Stimulated activated CD8-positive, alpha-beta memory T cell treated with anti-CD3 and anti-CD28 coated beads, Interleukin-7, amount 100 ng/mL, for 24 hours (primary cell): ENCODE measurements around the gene SMIM14.
"Not testable (repeated sequence)": the region's sequence is repeated elsewhere in the genome, so short reads cannot be mapped to it uniquely, and the experiment has no call there.

Experiments used
- DNase-seq: peaks from one replicate; pipeline ENCODE4 v3.0.0-alpha.2; 2020; ENCODE audit warnings: low read depth

SMIM14 gene

DNA sequence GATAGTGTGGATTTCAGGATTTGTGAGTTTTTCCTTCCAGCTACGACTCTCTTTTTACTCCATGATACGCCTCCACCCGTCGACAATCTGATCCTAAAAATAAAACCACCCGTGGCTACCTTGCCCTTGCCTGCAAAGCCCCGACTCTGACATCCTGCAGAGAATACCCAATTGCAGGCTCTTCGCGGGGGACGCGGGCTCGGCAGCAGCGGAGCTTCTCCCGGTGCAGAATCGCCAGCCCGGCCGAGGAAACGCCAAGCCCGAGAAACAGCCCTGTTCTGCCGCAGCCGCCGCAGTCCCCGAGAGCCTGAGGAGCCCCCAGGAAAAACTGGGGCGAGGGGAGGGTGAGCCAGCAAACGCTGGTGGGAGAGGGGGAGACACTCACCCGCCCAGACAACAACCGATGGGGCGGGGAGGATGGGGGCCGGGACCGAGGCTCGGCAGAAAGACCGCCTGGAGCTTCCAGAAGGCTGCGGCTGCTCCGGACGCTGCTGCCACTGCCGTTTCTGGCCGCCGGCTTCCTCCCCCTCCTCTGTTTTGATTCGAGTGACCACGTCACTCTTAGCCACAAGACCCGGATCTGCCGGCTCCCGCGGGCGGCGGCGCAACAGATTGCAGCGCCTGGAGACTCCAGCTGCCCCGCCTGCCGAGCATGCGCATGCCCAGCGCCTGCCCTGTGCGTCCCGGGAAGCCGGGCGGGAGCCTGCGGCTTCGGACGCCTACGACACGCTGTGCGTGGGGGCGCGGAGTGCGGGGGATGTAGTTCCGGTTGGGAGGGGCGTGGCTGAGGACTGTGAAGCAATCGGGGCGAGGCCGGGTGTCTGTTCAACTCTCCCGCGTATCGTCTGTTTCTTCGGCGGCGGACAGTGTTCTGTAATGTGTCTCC, at the start of gene SMIM14:
Gene SMIM14, minus strand, starts transcription at position 512 of the 886 bp plus-strand sequence. CDS start 33,720 bp downstream, outside the sequence.
- DNase-seq = peak; percentile 82

DNA sequence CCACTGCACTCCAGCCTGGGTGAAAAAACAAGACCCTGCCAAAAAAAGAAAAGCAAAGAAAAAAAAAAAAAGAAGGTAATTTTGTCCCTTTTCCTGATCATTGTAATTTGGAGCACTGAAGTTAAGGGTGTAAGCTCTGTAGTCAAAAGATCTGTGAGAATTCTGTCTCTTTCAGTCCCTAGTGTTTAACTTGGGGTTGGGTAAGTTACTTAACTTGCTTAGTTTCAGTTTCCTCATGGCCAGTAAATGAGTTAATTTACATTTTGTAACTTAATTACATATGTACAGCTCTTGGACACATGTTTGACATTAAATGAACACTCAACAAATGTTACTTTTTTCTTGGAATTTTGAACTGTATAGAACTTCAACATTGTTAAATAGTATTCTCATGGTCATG, 48.3 kb upstream of the SMIM14 start:
- no peak for DNase-seq

DNA sequence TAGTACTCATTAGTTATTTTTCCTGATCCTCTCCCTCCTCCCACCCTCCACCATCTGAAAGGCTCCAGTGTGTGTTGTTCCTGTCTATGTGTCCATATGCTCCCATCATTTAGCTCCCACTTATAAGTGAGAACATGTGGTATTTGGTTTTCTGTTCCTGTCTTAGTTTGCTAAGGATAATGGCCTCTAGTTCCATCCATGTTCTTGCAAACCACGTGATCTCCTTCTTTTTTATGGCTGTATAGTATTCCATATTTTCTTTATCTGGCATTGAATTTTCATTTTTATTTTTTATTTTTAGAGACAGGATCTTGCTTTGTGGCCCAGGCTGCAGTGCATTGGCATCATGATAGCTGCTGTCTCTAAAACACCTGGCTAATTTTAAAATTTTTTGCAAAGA, 47.3 kb upstream of the SMIM14 start:
- no peak for DNase-seq

DNA sequence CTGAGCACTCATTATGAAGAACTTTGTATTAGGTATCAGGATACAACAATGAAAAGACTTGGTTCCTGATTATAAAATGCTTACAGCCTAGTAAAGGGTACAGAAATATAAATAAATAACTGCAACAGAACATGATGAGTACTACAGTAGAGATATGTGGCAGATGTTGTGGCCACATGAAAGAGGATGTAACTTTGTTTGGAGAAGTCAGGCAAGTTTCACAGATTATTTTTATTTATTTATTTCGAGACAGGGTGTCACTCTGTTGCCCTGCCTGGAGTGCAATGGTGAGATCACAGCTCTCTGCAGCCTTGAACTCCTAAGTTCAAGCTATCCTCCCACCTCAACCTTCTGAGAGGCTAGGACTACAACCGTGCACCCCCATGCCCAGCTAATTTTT, 43.5 kb upstream of the SMIM14 start:
- DNase-seq = no peak

DNA sequence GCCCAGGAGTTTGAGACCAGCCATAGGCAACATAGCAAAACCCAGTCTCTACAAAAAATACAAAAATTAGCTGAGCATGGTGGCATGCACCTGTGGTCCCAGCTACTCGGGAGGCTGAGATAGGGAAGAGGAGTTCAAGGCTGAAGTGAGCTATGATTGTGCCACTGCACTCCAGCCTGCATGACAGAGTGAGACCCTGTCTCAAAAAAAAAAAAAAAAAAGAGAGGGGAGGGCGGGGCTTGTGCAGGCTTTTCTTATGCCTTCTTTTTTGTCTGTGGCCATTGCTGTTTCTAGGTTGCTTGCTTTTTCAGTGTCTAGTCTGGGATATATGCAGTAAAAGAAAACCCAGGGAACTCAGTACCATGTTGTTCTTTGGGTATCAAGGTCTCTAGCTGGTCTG, 42.3 kb upstream of the SMIM14 start:
- not testable (repeated sequence) for DNase-seq

DNA sequence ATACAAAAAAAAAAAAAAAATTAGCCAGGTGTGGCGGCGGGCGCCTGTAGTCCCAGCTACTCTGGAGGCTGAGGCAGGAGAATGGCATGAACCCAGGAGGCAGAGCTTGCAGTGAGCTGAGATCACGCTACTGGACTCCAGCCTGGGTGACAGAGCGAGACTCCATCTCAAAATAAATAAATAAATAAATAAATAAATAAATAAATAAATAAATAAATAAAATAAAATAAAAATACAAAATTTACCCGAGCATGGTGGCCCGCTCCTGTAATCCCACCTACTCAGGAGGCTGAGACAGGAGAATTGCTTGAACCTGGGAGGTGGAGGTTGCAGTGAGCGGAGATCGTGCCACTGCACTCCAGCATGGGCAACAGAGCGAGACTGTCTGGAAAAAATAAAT, 37.0 kb upstream of the SMIM14 start:
- not testable (repeated sequence) for DNase-seq

DNA sequence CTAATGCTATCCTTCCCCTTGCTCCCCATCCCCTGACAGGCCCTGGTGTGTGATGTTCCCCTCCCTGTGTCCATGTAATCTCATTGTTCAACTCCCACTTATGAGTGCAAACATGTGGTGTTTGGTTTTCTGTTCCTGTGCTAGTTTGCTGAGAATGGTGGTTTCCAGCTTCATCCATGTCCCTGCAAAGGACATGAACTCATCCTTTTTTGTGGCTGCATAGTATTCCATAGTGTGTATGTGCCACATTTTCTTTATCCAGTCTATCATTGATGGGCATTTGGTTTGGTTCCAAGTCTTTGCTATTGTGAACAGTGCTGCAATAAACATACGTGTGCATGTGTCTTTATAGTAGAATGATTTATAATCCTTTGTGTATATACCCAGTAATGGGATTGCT, 31.6 kb upstream of the SMIM14 start:
- not testable (repeated sequence) for DNase-seq

DNA sequence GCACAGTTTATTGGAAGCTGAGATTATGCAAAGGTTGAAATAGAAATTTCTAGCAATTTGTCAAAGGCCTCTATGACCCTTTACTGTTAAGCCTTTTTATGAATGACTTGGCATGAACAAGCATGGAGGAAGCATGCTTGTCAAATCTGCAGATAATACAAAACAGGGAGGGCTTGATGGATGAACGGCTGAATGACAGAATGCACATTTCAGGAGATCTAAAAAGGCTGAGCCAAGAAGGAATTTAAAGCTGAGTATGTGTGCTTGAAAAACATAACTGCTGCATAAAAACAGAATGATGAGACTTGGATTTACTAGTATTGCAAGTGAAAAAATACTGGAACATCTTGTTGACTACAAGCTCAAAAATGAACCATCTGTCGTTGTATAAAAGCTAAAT, 30.2 kb upstream of the SMIM14 start:
- DNase-seq = no peak

DNA sequence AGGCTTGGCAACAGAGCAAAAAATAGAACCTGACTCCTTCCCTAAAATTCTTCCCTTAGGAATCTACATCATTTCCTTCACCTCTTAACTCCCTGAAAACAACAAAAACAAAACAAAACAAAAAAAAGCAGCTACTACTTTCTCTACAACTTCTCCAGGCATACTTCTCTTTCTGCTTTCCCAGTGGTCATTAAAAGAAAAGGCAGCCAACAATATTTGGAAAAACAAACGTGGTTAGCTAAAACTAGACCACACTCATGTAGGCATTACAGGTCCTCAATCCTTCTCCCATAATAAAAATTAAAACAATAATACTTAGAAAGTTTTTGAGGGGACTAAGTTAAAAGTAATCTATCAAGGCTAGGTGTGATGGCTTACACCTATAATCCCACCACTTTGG, 29.0 kb upstream of the SMIM14 start:
- DNase-seq = no peak

DNA sequence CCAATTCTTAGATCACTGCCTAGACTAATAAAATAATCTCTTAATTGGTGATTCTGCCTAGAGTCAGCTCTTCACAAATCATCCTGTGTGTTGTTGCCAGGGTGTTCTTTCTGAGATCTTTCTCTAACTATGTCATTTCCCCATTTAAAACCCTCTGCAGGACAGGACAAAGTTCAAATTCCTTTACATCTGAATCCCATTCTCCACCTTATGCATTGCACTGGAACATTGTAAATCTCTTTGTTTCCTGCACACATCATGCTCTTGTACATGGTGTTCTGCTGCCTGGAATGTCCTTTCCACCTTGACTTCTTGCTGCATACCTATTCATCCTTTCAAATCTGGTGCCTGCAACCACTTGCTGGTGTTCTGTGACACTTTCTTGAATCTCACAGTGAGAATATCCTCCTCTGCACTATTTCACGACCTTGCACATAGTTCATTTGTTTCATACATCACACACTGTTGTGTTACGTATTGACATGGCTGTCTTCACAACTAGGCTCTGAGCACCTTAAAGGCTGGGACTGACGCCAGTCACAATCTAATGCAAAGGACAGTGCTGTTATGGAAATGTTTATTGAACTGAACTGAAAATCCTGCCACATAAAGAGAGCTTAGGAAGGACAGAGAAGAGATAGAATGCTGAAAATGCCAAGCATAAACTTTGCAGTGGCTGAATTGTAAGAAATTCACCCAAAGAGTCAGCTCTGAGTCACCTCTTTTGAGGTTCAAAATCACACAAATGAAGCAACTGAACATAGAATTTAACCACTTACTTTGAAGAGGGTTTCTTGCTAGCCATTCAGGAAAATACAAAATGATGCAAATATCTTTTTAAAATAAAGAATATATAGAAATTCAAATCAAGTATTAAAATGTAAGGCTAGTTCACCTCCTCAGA, 26.4 kb upstream of the SMIM14 start:
- DNase-seq = no peak

DNA sequence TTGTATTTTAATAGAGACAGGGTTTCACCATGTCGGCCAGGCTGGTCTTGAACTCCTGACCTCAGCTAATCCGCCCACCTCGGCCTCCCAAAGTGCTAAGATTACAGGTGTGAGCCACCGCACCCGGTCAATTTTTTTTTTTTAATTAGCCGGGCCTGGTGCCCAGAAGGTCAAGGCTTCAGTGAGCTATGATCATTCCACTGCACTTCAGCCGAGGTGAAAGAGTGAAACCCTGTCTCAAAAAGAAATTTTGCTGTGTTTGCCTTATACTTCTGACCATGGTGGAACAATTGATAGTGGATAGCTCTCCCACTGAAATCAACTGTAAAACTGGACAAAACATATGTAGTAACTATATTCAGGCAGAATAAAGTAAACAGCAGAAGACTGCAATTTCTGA, 24.0 kb upstream of the SMIM14 start:
- DNase-seq = no peak

DNA sequence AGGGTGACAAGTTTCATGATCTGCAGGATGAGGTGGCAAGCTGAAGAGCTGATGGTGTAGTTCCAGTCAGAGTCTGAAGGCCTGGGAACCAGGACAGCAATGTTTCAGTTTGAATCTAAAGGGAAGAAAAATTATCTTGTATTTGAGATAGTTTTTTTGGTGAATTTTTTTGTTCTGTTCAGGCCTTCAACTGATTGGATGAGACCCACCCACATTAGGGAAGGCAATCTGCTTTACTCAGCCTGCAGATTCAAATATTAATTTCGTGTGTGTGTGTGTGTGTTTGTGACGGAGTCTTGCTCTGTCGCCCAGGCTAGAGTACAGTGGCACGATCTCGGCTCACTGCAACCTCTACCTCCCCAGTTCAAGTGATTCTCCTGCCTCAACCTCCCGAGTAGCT, 22.1 kb upstream of the SMIM14 start:
- DNase-seq = no peak

DNA sequence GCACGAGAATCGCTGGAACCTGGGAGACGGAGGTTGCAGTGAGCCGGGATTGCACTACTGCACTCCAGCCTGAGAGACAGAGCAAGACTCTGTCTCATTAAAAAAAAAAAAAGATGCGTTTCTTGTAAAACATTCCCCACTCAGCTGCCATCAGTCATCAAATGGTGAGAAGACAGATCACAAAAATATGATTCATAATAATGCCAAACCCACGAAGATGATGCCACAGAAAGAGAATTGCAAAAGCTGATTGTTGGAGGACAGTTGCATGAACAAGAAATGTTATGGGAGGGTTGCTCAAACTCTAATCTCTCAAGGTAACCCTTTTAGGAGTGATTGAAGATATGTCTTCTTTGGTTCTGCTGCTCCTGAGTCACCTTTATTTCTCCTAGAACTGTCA, 21.4 kb upstream of the SMIM14 start:
- no peak for DNase-seq

DNA sequence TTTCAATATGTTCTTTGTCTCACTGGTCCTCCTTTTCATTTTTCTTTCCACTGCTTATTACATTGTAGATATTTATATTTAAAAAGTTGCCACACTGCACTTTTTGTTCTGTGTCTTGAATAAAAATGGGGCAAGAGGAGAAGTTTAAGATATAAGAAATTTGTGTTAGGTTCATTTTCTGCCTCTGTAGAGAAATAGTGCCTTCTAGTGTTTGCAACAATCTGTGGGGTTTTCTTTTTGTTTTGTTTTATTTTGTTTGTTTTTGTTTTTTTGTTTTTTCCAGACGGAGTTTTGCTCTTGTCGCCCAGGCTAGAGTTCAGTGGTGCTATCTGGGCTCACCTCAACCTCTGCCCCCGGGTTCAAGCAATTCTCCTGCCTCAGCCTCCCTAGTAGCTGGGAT, 20.1 kb upstream of the SMIM14 start:
- no peak for DNase-seq

DNA sequence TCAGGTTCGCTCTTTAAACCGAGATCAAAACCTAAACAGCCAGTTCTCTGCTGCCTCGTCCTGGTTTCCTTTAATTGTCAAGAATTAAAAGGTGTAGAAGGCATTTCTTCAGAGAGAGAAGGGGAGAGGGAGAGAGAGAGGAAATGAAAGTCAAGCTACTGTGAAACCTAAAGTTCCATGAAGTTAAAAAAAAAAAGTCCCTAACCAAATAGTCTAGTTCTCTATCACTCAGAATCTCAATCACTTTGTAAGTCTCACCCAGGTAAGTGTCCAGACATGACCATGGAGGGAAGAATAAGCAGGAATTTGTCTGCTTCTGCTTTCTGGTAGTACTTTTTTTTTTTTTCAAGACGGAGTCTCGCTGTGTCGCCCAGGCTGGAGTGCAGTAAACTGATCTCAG, 18.8 kb upstream of the SMIM14 start:
- DNase-seq = no peak

DNA sequence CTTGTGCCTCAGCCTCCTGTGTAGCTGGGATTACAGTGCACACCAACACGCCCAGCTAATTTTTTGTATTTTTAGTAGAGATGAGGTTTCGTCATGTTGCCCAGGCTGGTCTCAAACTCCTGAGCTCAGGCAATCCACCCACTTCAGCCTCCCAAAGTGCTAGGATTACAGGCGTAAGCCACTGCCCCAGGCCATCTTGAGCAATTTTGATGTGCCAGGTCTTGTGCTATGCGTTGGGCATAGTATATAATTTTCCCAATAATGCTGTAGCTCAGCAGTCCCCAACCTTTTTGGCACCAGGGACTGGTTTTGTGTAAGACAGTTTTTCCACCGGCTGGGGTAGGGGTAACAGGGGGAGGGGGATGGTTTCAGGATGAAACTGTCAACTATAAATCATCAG, 18.0 kb upstream of the SMIM14 start:
- not testable (repeated sequence) for DNase-seq

DNA sequence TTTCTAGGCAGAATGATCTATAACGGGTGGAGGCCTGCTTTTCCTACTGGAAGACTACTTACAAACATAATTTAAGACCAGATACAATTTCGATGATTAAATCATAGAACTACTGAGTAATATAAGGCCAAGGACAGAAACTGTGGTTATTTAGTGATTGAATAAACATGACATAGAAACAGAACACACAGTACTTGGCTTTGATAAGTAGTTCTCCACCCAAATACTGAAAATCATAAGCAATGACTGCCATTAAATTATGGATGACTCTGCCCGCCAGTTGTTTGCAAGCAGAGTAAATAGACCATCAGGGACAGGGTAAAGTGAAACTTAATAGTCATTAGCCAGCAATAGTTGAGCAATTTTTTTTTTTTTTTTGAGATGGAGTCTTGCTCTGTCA, 17.2 kb upstream of the SMIM14 start:
- DNase-seq = no peak

DNA sequence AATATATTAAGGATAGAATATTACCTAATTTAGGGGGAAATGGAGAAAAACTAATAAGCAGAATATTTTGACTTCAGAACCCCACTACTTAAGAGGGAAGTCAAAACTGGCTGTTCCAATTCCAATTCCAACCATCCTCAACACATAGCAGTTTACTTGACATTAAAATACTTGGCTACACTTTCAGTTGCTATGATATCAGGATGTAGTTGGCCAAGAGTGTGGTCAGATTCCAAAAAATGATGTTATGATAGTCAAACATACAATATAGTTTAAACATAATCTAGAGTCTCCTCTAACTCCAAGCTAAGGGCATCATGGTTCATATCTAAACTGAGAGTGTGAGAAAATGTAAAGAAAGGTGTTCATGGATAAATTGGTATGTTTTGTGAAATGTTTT, 16.5 kb upstream of the SMIM14 start:
- DNase-seq = no peak

DNA sequence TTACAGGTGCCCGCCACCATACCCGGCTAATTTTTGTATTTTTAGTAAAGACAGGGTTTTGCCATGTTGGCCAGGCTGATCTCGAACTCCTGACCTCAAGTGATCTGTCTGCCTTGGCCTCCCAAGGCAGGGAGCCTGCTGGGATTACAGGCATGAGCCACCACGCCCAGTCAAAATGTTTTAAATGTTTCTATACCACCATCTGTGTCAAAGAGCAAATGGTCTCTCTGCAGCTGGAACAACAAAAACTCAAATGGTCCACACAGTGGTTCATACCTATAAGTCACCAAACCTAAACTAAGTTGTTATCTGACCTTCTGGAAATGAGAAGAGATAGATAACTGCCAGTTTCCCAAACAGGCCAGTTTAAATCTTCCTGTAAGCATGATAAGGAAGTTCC, 12.9 kb upstream of the SMIM14 start:
- DNase-seq = not testable (repeated sequence)

DNA sequence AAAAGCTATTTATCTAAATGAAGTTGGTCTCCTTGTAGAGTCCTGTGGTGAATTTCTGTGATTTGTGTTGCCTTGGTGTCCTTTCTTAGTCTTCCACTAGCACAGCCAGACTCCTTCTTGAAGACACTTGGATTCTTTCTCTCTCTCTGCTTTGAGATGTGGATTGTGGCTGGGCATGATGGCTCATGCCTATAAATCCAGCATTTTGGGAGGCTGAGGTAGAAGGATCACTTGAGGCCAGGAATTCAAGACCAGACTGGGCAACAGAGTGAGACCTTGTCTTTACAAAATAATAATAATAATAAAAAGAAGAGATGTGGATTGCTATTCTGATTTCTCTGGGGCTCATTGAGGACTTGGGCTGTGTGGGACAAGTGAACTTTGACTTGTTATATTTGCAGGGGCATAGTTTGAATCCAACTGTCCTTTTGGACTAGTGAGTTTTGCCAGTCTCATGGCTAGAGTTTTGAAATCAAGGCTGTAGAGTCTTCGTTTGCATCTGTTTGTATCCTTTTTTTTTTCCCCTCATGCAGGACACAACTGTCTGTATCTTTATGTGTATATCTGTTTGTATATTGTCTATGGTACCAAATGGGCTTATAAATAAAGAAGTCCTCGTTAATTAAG, 11.1 kb upstream of the SMIM14 start:
- DNase-seq = no peak

DNA sequence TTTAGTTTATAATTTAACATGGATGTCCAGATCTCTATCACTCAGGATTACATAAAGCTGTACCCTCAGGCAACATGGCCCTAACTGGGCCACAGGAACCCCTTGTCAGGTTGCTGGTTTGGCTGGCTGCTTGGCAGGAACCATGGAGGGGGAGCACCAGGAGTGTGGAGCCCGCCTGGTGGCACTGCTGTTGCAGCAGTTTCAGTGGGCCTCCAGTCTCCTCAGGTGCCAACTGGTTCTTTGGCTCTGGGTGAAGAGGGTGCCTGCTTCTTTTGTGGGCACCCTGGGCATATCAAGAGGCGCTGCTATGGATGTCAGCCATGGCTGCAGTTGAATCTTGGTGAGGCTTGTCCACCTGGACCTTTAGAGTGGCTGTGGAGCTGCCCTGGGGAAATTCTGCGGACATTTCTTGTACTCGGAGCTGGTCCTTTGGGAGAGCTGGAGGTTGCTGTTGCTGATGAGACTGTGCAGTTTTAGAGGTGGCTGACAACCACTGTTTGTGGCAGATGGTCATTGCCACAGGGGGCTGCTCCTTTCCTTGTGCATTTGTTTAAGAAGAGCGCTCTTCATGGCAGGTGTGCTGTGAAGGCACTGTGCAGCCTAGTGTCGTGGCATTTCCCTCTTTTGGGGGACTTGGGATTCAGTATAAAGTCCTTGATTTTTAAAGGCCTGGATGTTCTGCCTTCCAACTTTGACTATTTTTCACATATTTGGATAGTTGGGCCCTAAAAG, 10.3 kb upstream of the SMIM14 start:
- DNase-seq = no peak

DNA sequence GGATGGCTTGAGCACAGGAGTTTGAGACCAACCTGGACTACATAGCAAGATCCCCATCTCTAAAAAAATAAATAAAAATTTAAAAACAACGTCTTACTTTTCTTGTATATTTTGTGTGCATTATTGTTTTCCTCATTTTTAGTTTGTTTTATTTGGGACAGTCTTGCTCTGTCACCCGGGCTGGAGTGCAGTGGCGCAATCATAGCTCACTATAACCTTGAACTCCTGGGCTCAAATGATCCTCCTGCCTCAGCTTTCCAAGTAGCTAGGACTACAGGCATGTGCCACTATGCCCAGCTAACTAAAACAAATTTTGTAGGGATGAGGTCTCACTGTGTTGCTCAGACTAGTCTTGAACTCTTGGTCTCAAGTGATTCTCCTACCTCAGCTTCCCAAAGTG, 9.5 kb upstream of the SMIM14 start:
- DNase-seq = no peak
